ENCODE measurements around the gene ATP11C.
"Not testable (repeated sequence)": the region's sequence is repeated elsewhere in the genome, so short reads cannot be mapped to it uniquely, and the experiment has no call there.

Gene ATP11C

GRCh38 chrX:139967750-139968149 lies 34.9 kb upstream of the ATP11C start:
- no peak for DNase-seq (ENCODE audit: low spot score)
- in situ Hi-C loops (cut with MboI; ENCODE audit: low sequenced_read_pairs, unreplicated experiment): no loop called here
- no peak for TF ChIP-seq CTCF (IDR thresholded peaks at IDR 0.05; ENCODE audit: borderline replicate concordance, control extremely low read depth, extremely low read depth, insufficient read depth, missing control alignments)

GRCh38 chrX:139967300-139967699 lies 34.4 kb upstream of the ATP11C start:
- in situ Hi-C loops (cut with MboI; ENCODE audit: low sequenced_read_pairs, unreplicated experiment): no loop called here
- peak; percentile 15 for DNase-seq (ENCODE audit: low spot score)
- TF ChIP-seq CTCF (IDR thresholded peaks at IDR 0.05; ENCODE audit: borderline replicate concordance, control extremely low read depth, extremely low read depth, insufficient read depth, missing control alignments): no peak

- in situ Hi-C loops (cut with MboI; ENCODE audit: low sequenced_read_pairs, unreplicated experiment): not testable (repeated sequence)
These were observed 33.3 kb upstream of the ATP11C start for GRCh38 chrX:139966159-139966558.

GRCh38 chrX:139965421-139965820 lies 32.6 kb upstream of the ATP11C start, which contains the start of gene CXorf66:
Gene CXorf66, minus strand, starts transcription at chrX:139965521. Its CDS starts 25 bp downstream, at chrX:139965496.
- in situ Hi-C loops (cut with MboI; ENCODE audit: low sequenced_read_pairs, unreplicated experiment): no loop called here
- TF ChIP-seq CTCF (IDR thresholded peaks at IDR 0.05; ENCODE audit: borderline replicate concordance, control extremely low read depth, extremely low read depth, insufficient read depth, missing control alignments): no peak
- DNase-seq (ENCODE audit: low spot score): no peak

More at GRCh38 chrX:139966159-139966558, 33.3 kb upstream of the ATP11C start:
- DNase-seq (ENCODE audit: low spot score): not testable (repeated sequence)

- DNase-seq (ENCODE audit: low spot score); in situ Hi-C loops (cut with MboI; ENCODE audit: low sequenced_read_pairs, unreplicated experiment): not testable (repeated sequence)
These were observed 28.2 kb upstream of the ATP11C start for GRCh38 chrX:139961091-139961490.

- no peak for TF ChIP-seq CTCF (IDR thresholded peaks at IDR 0.05; ENCODE audit: borderline replicate concordance, control extremely low read depth, extremely low read depth, insufficient read depth, missing control alignments)
- in situ Hi-C loops (cut with MboI; ENCODE audit: low sequenced_read_pairs, unreplicated experiment): no loop called here
These were observed 16.9 kb upstream of the ATP11C start for GRCh38 chrX:139949703-139950102.

GRCh38 chrX:139945075-139945474 lies 12.2 kb upstream of the ATP11C start:
- TF ChIP-seq CTCF (IDR thresholded peaks at IDR 0.05; ENCODE audit: borderline replicate concordance, control extremely low read depth, extremely low read depth, insufficient read depth, missing control alignments): no peak
- in situ Hi-C loops (cut with MboI; ENCODE audit: low sequenced_read_pairs, unreplicated experiment): no loop called here
- no peak for DNase-seq (ENCODE audit: low spot score)

More at GRCh38 chrX:139949703-139950102, 16.9 kb upstream of the ATP11C start:
- DNase-seq (ENCODE audit: low spot score): no peak

- in situ Hi-C loops (cut with MboI; ENCODE audit: low sequenced_read_pairs, unreplicated experiment): no loop called here
- no peak for TF ChIP-seq CTCF (IDR thresholded peaks at IDR 0.05; ENCODE audit: borderline replicate concordance, control extremely low read depth, extremely low read depth, insufficient read depth, missing control alignments)
- DNase-seq (ENCODE audit: low spot score): no peak
These were observed 3.4 kb upstream of the ATP11C start for GRCh38 chrX:139936259-139936658.
